GM18858 (cell line): ENCODE results near the gene PBX1.

Experiments
- ATAC-seq: cut with Tn5 transposase; IDR thresholded peaks from one replicate; pipeline ENCODE4 v1.9.1; 2021; ENCODE audit not compliant: unreplicated experiment

Gene PBX1

DNA sequence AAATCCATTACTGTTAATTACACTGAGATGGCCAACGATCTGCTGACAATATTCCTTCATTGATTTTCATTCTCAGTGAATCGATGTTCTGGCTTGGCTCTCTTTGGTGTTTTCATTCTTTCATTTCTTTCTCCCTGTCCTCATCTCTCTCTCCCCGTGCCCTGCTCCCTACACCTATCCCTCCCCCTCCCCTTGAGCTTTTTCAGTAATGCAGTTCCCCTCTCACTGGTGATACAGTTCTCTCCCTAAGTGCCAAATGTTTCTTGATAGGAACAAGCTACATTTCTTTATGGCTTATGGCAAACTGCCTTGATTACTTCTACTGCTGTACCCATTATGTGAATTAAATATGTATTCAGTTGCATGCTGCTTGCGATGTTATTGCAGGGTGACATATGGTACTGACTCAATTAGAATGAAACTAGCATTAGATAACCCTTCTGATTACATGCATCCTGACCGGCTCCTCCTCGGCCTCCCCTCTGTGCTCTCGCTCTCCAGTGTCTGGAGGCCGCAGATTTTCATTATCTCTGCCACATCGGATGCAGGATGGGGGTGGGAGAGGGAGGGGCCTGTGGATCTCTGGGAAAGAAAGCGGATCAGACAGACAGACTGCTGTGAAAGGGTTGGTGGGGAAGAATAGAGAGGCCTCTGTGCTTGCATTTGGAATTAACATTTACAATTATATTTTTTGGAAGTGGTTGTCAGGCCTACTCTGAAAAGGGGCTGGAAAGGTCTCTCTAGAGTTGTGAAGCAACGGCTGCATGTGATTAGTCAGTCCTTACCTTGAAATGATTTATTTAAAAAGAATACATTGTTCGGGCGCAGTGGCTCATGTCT is 130.9 kb downstream of the PBX1 start:
- no peak for ATAC-seq

DNA sequence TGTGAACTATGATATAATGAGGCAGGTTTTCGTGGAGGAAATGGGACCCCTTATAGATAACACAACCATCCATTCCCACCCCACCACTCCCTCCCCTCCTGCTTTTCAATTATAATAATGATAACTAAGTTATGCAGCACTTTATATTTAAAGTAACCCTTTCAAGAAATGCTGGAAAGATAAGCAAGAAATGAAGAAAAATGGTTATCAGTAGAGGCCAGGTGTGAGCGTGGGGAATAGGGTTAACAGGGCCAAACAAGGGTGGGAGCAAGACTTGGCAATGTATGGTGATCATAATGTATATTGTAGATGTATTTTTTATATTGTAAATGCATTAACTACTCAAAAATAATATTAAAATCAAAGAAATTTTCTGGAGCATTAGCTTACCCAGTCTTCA is 133.4 kb downstream of the PBX1 start:
- ATAC-seq: no peak

- ATAC-seq: no peak
Observed at GRCh38 chr1:164693564-164694359, 134.8 kb downstream of the PBX1 start.

DNA sequence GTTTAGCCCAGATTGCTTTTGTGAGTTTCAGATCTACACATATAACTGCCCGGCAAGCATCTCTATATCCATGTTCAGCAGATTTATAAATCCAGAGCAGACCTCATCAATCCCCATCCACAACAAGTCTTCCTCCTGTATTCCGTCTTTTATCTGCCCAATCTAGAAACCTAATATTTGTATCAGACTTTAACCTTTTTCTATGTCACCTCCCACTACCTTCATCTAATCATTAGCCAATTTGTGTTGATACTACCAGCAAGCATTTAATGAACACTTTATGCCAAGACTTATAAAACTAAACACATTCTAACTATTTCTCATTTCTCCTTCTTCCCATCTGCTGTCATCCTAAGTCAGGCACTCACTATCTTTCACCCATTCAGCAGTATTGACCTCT is 135.5 kb downstream of the PBX1 start:
- ATAC-seq: no peak

GRCh38 chr1:164695956-164696665 is 137.1 kb downstream of the PBX1 start:
- no peak for ATAC-seq

DNA sequence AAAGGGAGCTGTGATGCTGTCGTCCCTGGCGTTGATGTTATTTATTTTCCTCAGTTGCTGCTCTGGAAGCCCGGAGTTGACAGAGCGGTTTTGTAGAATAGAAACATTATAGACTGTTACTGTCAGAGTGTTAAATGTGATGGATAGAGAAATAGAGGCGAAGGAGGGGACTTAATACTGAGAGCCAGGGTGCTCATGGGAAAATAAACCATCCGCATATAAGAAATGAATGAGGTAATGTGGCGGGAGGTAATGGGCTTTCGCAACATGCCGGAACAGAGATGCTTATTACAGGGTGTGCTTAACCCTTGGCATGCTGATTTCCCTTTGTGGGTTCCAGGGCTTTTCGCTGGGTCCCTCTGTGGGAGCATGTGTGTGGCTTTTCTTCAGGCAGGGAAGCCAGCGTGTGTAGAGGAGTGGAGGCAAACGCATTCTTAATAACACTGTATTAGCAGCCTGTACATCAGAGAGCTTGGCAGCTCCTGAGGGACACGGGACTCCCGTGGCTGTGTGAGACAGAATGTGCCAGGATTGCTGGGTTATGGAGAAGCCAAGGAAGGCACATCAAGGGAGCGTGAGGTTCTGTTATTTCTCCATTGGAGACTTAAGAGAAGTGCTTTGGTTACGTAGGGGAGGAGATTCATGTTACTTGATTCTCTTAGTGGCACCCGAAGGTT is 141.0 kb downstream of the PBX1 start:
- ATAC-seq: no peak

GRCh38 chr1:164700683-164701082 is 141.7 kb downstream of the PBX1 start:
- no peak for ATAC-seq

GRCh38 chr1:164701189-164701761 is 142.3 kb downstream of the PBX1 start:
- ATAC-seq: no peak

DNA sequence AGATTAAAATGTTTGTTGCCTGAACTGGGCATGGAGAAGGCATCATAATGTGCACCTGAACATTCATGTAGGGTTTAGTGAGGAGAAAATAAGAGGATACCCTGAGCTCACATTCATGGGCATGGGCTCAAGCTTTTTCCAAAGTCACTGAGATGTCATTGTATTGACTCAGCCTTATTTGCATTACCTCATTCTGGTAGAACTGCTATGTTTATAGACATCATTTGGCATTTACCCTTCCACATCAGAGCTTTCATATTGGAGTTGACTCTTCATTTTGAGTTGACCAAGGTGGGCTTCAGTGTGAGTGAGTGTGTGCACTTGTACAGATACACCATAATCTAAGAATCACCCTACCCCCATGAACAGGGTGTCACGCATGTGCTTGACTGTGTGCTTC is 143.2 kb downstream of the PBX1 start:
- ATAC-seq: no peak

DNA sequence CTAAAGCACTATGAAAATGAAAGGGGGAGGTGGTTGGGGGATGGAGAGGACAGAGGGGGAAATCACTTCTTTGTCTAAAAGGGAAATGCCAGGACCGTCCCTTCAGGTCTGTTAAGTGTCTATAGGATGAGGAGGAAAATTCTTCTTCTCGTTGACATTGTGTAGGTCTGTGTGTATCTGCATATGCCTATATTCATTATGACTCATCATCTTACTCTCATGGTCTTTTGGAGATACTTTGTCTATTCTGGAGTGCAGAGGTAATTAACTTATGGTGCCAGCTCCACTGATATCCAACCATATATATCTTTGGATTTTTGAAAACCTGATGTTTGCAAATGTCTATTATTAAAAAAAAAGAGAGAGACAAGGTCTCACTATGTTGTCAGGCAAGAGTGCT is 143.7 kb downstream of the PBX1 start:
- ATAC-seq: no peak

GRCh38 chr1:164703463-164703862 is 144.5 kb downstream of the PBX1 start:
- no peak for ATAC-seq

DNA sequence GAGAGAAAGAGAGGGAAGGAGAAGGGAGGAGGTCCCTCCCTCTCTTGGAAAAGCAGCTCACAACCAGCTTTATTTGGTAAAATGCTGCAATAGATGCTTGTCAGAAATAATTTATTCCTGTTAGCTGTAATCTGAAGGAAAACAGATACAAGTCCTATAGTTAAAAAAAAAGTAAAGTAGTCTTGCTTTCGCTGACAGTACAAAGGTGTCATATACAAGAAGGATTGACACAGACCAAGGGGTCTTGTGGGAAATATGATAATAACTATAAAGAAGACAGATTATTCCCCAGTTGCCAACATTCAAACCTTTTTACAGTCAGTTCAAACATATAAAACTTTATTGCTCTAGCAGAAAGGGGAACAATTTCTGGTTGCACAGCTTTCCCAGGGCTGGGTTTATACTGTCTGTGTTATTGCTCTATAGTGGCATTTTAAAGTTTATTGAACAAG is 145.0 kb downstream of the PBX1 start:
- ATAC-seq: no peak

- no peak for ATAC-seq
Observed at GRCh38 chr1:164704954-164705353, 146.0 kb downstream of the PBX1 start.

DNA sequence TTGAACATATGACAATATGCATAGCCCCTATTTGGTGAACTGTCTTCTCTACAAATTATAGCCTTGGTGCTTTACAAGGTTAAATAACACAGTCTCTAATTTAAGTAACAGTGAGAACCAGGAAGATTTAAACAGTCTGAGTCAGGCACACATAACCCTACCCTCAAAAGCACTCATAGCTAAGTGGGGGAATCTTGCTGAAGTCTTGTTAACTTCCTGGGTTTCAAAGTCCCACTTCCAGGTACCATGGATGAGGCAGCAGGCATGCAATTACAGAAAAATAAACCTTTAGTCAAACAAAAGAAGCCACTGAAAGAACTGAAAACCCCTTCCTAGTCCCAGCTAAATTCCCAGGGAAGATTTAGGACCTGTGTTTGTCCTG is 147.6 kb downstream of the PBX1 start:
- no peak for ATAC-seq

GRCh38 chr1:164707868-164708331 is 148.9 kb downstream of the PBX1 start:
- ATAC-seq: no peak

GRCh38 chr1:164708596-164708995 is 149.6 kb downstream of the PBX1 start:
- ATAC-seq: no peak

DNA sequence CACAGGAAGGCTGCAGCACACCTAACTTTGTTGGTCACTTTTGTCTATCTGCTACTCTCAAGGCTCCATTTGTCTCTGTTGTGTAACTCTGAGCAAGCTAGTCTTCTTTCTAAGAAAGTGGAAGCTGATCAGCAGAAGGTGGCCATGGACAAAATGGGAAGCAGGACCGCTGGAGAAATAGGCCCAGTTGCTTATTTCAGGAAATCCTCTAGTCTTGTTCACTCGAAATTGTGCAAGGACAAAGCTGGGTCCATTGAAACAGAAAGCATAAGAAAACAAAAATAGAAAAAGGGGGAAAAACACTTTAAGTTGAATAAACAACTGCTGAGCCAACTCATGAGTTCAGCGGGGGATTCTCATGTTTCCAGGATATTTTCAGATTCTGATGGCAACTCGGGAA is 150.1 kb downstream of the PBX1 start:
- ATAC-seq: no peak

GRCh38 chr1:164709541-164710278 is 150.7 kb downstream of the PBX1 start:
- no peak for ATAC-seq

DNA sequence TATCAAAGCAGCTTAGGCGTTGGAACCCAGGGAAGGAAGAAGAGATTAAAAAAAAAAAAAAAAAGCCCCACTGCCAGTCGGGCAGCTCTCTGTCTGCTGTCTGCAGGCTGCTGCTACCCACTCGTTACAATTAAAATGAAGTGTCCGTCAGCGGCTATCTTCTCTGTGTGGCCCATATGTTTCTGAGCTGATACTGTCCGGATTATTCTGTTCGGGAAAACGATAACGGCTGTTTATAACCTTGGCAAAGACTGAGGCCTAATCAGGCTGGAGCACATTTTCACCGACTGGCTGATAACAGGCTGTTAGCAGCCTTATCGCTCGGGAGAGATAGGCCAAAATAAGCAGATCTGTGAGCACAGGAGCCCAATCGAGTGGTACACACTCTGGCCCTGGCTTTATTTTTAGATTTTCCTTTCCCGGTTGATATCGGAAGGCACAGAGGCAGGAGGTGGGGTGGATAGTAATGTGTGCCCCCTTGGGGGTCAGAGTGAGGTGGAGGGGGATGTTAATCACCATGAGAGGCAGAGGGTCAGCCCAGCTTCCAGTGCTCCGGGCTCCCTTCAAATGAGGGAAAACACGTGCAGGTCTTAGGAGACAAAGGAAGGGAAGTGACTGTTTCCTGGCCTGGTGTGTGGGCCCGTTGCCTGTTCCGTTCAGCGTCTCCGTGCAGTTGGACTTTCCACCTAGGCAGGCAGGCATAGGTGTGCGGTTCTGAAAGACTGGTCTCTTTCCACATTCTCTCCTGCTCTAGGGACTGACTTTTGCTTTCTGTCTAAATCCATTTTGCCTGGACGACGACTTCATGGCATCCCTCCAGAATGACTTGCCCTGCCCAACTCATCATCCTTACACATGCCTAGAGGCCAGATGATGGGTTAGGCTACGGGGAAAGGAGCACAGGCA is 153.4 kb downstream of the PBX1 start:
- no peak for ATAC-seq
